CD14-positive monocyte (primary cell): ENCODE measurements around the gene ANTXR1. TPM values are rescaled to one million over a fixed set of nuclear protein-coding genes. Genes with fewer than 3 reads are reported as not detected.

Source experiments
- DNase-seq, 3 donors: peaks; one replicate each; pipeline ENCODE4 v3.0.0-alpha.2; 2011 to 2022
- H2AFZ ChIP-seq: 2 replicates; pipeline ENCODE4 v1.6.0; 2012; ENCODE audit warnings: mild to moderate bottlenecking, low read depth, low read length, inconsistent platforms; ENCODE audit not compliant: insufficient read depth, poor library complexity, severe bottlenecking
- H3K27ac ChIP-seq, 2 donors: 1 replicate in 1 of 2; 2 replicates in 1 of 2; pipeline ENCODE4 v1.5.1; 2012 to 2013; ENCODE audit warnings: low read length in 2 of 2, control low read depth in 1 of 2, inconsistent platforms in 1 of 2, low read depth in 1 of 2, mild to moderate bottlenecking in 1 of 2
- H3K27me3 ChIP-seq, 2 donors: one replicate each; pipeline versions ENCODE4 v1.6.0 to v1.6.1; 2011 to 2013; ENCODE audit warnings: low read length in 2 of 2; ENCODE audit not compliant: control insufficient read depth in 2 of 2, insufficient read depth in 2 of 2
- H3K36me3 ChIP-seq, 2 donors: replicated peaks in 1 of 2; 1 replicate in 1 of 2; 2 replicates in 1 of 2; pipeline versions ENCODE4 v1.5.1 to v1.6.1; 2012 to 2013; ENCODE audit warnings: low read length in 2 of 2, control low read depth in 1 of 2, inconsistent platforms in 1 of 2, mild to moderate bottlenecking in 1 of 2; ENCODE audit not compliant: insufficient read depth in 2 of 2, control insufficient read depth in 1 of 2
- H3K4me1 ChIP-seq, 2 donors: 1 replicate in 1 of 2; 2 replicates in 1 of 2; pipeline versions ENCODE4 v1.5.1 to v1.6.1; 2012 to 2013; ENCODE audit warnings: low read length in 2 of 2, control low read depth in 1 of 2, inconsistent platforms in 1 of 2, mild to moderate bottlenecking in 1 of 2, moderate library complexity in 1 of 2; ENCODE audit not compliant: insufficient read depth in 2 of 2, control insufficient read depth in 1 of 2
- H3K4me2 ChIP-seq: replicated peaks from 2 replicates; pipeline ENCODE3; 2012; ENCODE audit warnings: low read length, moderate library complexity, mild to moderate bottlenecking; ENCODE audit not compliant: poor library complexity, severe bottlenecking; ENCODE audit errors: extremely low read depth
- H3K4me3 ChIP-seq, 3 experiments: fragments of 200-600 bp in 1 of 3; sonication (generic) in 1 of 3; replicated peaks in 1 of 3; 1 replicate in 2 of 3; 2 replicates in 1 of 3; pipeline ENCODE4 v1.5.1; 2011 to 2013; ENCODE audit warnings: low read length in 3 of 3, mild to moderate bottlenecking in 3 of 3, control low read depth in 2 of 3, low read depth in 2 of 3, inconsistent platforms in 1 of 3, moderate library complexity in 1 of 3
- H3K79me2 ChIP-seq: 2 replicates; pipeline ENCODE4 v1.6.0; 2012; ENCODE audit warnings: mild to moderate bottlenecking, control low read depth, inconsistent platforms, low read length, moderate library complexity; ENCODE audit not compliant: insufficient read depth
- H3K9ac ChIP-seq: 2 replicates; pipeline ENCODE4 v1.6.0; 2017; ENCODE audit warnings: low read length, mild to moderate bottlenecking; ENCODE audit not compliant: insufficient read depth, poor library complexity, severe bottlenecking
- H3K9me3 ChIP-seq, 2 donors: replicated peaks in 1 of 2; 1 replicate in 1 of 2; 2 replicates in 1 of 2; pipeline versions ENCODE4 v1.5.1 to v1.6.1; 2012 to 2013; ENCODE audit warnings: low read length in 2 of 2, control low read depth in 1 of 2; ENCODE audit not compliant: control insufficient read depth in 1 of 2, insufficient read depth in 1 of 2
- H4K20me1 ChIP-seq: 2 replicates; pipeline ENCODE4 v1.6.0; 2012; ENCODE audit warnings: mild to moderate bottlenecking, low read length, control low read depth, moderate library complexity; ENCODE audit not compliant: insufficient read depth
- H3K27ac Mint-ChIP-seq, 7 donors: one replicate each; pipeline ENCODE4 v1.8.0; 2020; ENCODE audit warnings: mild to moderate bottlenecking in 7 of 7, mixed read lengths in 7 of 7, moderate library complexity in 6 of 7, inconsistent platforms in 2 of 7
- H3K27me3 Mint-ChIP-seq, 3 donors: one replicate each; pipeline ENCODE4 v1.8.0; 2021 to 2022; ENCODE audit warnings: low read depth in 3 of 3, mild to moderate bottlenecking in 3 of 3, mixed read lengths in 3 of 3, moderate library complexity in 3 of 3, inconsistent platforms in 1 of 3
- H3K36me3 Mint-ChIP-seq, 2 donors: one replicate each; pipeline ENCODE4 v1.8.0; 2020; ENCODE audit warnings: mixed read lengths in 2 of 2, inconsistent platforms in 1 of 2, mild to moderate bottlenecking in 1 of 2
- H3K4me1 Mint-ChIP-seq: one replicate; pipeline ENCODE4 v1.8.0; 2020; ENCODE audit warnings: mild to moderate bottlenecking, mixed read lengths
- H3K4me3 Mint-ChIP-seq, 2 donors: one replicate each; pipeline ENCODE4 v1.8.0; 2020; ENCODE audit warnings: mild to moderate bottlenecking in 2 of 2, mixed read lengths in 2 of 2, moderate library complexity in 1 of 2
- H3K9me3 Mint-ChIP-seq, 7 donors: one replicate each; pipeline ENCODE4 v1.8.0; 2020 to 2022; ENCODE audit warnings: mixed read lengths in 7 of 7, mild to moderate bottlenecking in 6 of 7, moderate library complexity in 6 of 7, inconsistent platforms in 2 of 7
- WGBS: methylation state at CpG from one replicate; pipeline ENCODE4 v1.1.5; 2013; ENCODE audit warnings: missing lambda C conversion rate; ENCODE audit not compliant: insufficient coverage; 5-methylcytosine and 5-hydroxymethylcytosine counted together
- intact Hi-C, 2 donors: fragments of 100-400 bp; cut with micrococcal nuclease; formaldehyde crosslinking; loops; one replicate each; pipeline versions ENCODE4 v1.15.0 to v1.15.1; 2023
- polyA plus RNA-seq, 3 donors: library from polyadenylated mRNA; depleted of rRNA in 1 of 3; unstranded in 2 of 3; stranded (reverse) in 1 of 3; fragments of 300-500 nt in 2 of 3; fragments of >200 nt in 1 of 3; fragmentation: Illumina TruSeq in 2 of 3; gene quantifications; 1 replicate in 2 of 3; 2 replicates in 1 of 3; pipeline ENCODE4 v1.2.3, GENCODE V29; 2012 to 2021
- TF ChIP-seq, protein P1 (sequence below): fragments of 200-600 bp; IDR thresholded peaks from one replicate; pipeline ENCODE4 v1.8.0; 2022; ENCODE audit warnings: antibody characterized with exemption, mild to moderate bottlenecking

ANTXR1 gene
- polyA plus RNA-seq, 3 donors, result not detected

- Histone ChIP-seq H3K4me1 (peaks cover 4% of the 10 kb centered on the region in 2 donors), H3K9ac (no peak overlapping the region), H3K4me3 (no peak overlapping the region), H3K27me3 (no peaks in the 10 kb centered on the region), H3K36me3 (no peaks in the 10 kb centered on the region), H3K27ac (no peak overlapping the region), H3K9me3 (no peaks in the 10 kb centered on the region), H2AFZ (no peak overlapping the region), H3K4me2 (no peak overlapping the region), H4K20me1 (no peaks in the 10 kb centered on the region), H3K79me2 (no peaks in the 10 kb centered on the region)
- intact Hi-C loops, result no loop called here
- WGBS, result 99% methylated on average over 7 of the region's 7 CpGs
- Mint-ChIP-seq H3K27ac (no peak overlapping the region), H3K4me1 (peaks cover 5% of the 10 kb centered on the region), H3K9me3 (peaks cover 0 to 2% (median 0%) of the 10 kb centered on the region in 7 donors), H3K36me3 (no peaks in the 10 kb centered on the region), H3K4me3 (no peak overlapping the region), H3K27me3 (peaks cover 1 to 3% (median 2%) of the 10 kb centered on the region in 3 donors)
- TF ChIP-seq, protein P1, sequence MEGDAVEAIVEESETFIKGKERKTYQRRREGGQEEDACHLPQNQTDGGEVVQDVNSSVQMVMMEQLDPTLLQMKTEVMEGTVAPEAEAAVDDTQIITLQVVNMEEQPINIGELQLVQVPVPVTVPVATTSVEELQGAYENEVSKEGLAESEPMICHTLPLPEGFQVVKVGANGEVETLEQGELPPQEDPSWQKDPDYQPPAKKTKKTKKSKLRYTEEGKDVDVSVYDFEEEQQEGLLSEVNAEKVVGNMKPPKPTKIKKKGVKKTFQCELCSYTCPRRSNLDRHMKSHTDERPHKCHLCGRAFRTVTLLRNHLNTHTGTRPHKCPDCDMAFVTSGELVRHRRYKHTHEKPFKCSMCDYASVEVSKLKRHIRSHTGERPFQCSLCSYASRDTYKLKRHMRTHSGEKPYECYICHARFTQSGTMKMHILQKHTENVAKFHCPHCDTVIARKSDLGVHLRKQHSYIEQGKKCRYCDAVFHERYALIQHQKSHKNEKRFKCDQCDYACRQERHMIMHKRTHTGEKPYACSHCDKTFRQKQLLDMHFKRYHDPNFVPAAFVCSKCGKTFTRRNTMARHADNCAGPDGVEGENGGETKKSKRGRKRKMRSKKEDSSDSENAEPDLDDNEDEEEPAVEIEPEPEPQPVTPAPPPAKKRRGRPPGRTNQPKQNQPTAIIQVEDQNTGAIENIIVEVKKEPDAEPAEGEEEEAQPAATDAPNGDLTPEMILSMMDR, result no peak
- no peak for DNase-seq
Observed at GRCh38 chr2:69242651-69243051, 229.7 kb downstream of the ANTXR1 start.

GRCh38 chr2:69243652-69244051, 230.7 kb downstream of the ANTXR1 start:
- H3K36me3 Mint-ChIP-seq, result no peaks in the 10 kb centered on the region

More at GRCh38 chr2:69243652-69244051, 230.7 kb downstream of the ANTXR1 start:
- Histone ChIP-seq H3K27me3 (no peaks in the 10 kb centered on the region), H2AFZ (no peak overlapping the region), H3K36me3 (no peaks in the 10 kb centered on the region), H3K4me2 (no peak overlapping the region), H3K79me2 (no peaks in the 10 kb centered on the region), H3K9me3 (no peaks in the 10 kb centered on the region), H3K4me3 (no peak overlapping the region), H3K4me1 (peaks cover 4% of the 10 kb centered on the region in 2 donors), H3K9ac (no peak overlapping the region), H4K20me1 (no peaks in the 10 kb centered on the region), H3K27ac (no peak overlapping the region)
- peaks cover 1 to 3% (median 2%) of the 10 kb centered on the region in 3 donors for H3K27me3 Mint-ChIP-seq
- peaks cover 0 to 2% (median 0%) of the 10 kb centered on the region in 7 donors for H3K9me3 Mint-ChIP-seq
- no peak overlapping the region for H3K4me3 Mint-ChIP-seq
- no peak overlapping the region for H3K27ac Mint-ChIP-seq
- WGBS, result 88% methylated on average over 4 of the region's 4 CpGs
- DNase-seq, result no peak
- intact Hi-C loops, result no loop called here
- TF ChIP-seq, protein P1, result no peak
- H3K4me1 Mint-ChIP-seq, result peaks cover 5% of the 10 kb centered on the region
